ENCODE results near the gene MPG. TPM values are rescaled to one million over a fixed set of nuclear protein-coding genes. Genes with fewer than 3 reads are reported as not detected.

Gene MPG
- total and polyA plus RNA-seq, 2 of the 8 experiments (the other 6 are each of a cell fraction or from before 2014, with no cell fraction given) = 37.6 to 83.7 TPM

- TF ChIP-seq CHD7 (IDR thresholded peaks at IDR 0.05; ENCODE audit: insufficient replicate concordance, low read length) = no peak
- no peak for TF ChIP-seq CREB1 (IDR thresholded peaks at IDR 0.05)
- TF ChIP-seq EZH2 (IDR thresholded peaks at IDR 0.05; ENCODE audit: low read depth, low read length, severe bottlenecking) = no peak
- no peak for TF ChIP-seq HDAC6 (IDR thresholded peaks at IDR 0.05; ENCODE audit: low read depth, low read length)
- no peak for TF ChIP-seq PHF8 (conservative IDR thresholded peaks at IDR 0.05; ENCODE audit: low read depth, low read length)
- TF ChIP-seq EP300 (IDR thresholded peaks at IDR 0.05; ENCODE audit: borderline replicate concordance in 1 of 2, low read depth in 2 of 2, low read length in 2 of 2) = no peak
- no peak for TF ChIP-seq EGR1 (IDR thresholded peaks at IDR 0.05; ENCODE audit: borderline replicate concordance, low read depth, low read length)
- TF ChIP-seq BCL11A (IDR thresholded peaks at IDR 0.05; ENCODE audit: low read depth in 2 of 2, low read length in 2 of 2) = no peak
- TF ChIP-seq KDM1A (IDR thresholded peaks at IDR 0.05; ENCODE audit: borderline replicate concordance, low read length) = no peak
- TF ChIP-seq SP2 (IDR thresholded peaks at IDR 0.05; ENCODE audit: low read length) = no peak
- TF ChIP-seq CHD1 (IDR thresholded peaks at IDR 0.05; ENCODE audit: low read depth, low read length) = no peak
- no peak for TF ChIP-seq MAX (IDR thresholded peaks at IDR 0.05)
- no peak for TF ChIP-seq POLR2A (IDR thresholded peaks at IDR 0.05; ENCODE audit: control extremely low read depth in 1 of 2, low read depth in 2 of 2, low read length in 2 of 2)
Measured at GRCh38 chr16:44655-45054, 33.4 kb upstream of the MPG start (continued).

Measured in H1 (cell line).